ENCODE measurements around the gene DLL4. TPM values are rescaled to one million over a fixed set of nuclear protein-coding genes. Genes with fewer than 3 reads are reported as not detected.

The DLL4 gene
- total RNA-seq, 2 donors from 2014 or later, result 0.20 to 0.64 TPM

DNA sequence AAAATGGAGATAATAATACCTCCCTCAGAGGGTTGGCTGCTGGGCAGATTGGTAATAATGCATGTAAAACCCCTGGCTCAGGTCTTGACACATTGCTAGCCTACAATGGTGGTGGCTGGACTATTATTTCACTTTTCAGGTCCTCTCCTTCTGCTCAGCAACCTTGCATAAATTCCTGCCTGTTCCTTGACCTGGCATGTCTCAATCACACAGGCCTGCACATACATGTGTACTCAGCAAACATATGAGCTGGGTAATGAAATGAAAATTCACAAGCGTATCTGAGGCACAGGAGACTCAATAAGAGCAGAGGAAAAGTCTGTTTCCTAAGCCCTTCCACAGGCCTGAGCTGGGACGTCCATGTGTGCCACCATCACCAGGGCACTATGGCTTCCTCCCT lies 17.4 kb upstream of the DLL4 start:
- no peak overlapping the region for H3K4me3 ChIP-seq (ENCODE audit: low read length)
- H3K4me1 ChIP-seq (ENCODE audit: control insufficient read depth, insufficient read depth, low read length), result peaks cover 5% of the 10 kb centered on the region
- no peaks in the 10 kb centered on the region for H3K9me3 ChIP-seq (ENCODE audit: control insufficient read depth, low read length)
- Mint-ChIP-seq H3K27me3 (ENCODE audit: insufficient read depth) (peaks cover 10% of the 10 kb centered on the region), H3K9me3 (no peaks in the 10 kb centered on the region), H3K36me3 (ENCODE audit: low read depth) (no peaks in the 10 kb centered on the region), H3K4me3 (no peak overlapping the region), H3K4me1 (peaks cover 9% of the 10 kb centered on the region), H3K27ac (no peak overlapping the region)
- H3K27me3 ChIP-seq (ENCODE audit: control insufficient read depth, insufficient read depth, low read length, poor library complexity, severe bottlenecking), result peaks cover 4% of the 10 kb centered on the region
- no peak for DNase-seq
- TF ChIP-seq, protein P1, sequence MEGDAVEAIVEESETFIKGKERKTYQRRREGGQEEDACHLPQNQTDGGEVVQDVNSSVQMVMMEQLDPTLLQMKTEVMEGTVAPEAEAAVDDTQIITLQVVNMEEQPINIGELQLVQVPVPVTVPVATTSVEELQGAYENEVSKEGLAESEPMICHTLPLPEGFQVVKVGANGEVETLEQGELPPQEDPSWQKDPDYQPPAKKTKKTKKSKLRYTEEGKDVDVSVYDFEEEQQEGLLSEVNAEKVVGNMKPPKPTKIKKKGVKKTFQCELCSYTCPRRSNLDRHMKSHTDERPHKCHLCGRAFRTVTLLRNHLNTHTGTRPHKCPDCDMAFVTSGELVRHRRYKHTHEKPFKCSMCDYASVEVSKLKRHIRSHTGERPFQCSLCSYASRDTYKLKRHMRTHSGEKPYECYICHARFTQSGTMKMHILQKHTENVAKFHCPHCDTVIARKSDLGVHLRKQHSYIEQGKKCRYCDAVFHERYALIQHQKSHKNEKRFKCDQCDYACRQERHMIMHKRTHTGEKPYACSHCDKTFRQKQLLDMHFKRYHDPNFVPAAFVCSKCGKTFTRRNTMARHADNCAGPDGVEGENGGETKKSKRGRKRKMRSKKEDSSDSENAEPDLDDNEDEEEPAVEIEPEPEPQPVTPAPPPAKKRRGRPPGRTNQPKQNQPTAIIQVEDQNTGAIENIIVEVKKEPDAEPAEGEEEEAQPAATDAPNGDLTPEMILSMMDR (conservative IDR thresholded peaks at IDR 0.05), result no peak
- 90 to 100% methylated on average over 1 to 2 of the region's 2 CpGs for WGBS, 2 experiments (ENCODE audit: insufficient coverage in 1 of 2, insufficient read length in 1 of 2)
- no peak overlapping the region for H3K9ac ChIP-seq (ENCODE audit: extremely low read depth, low read length, poor library complexity, severe bottlenecking)
- no peaks in the 10 kb centered on the region for H3K36me3 ChIP-seq (ENCODE audit: control insufficient read depth, insufficient read depth, low read length)
- H3K27ac ChIP-seq (ENCODE audit: low read depth, low read length), result no peak overlapping the region

DNA sequence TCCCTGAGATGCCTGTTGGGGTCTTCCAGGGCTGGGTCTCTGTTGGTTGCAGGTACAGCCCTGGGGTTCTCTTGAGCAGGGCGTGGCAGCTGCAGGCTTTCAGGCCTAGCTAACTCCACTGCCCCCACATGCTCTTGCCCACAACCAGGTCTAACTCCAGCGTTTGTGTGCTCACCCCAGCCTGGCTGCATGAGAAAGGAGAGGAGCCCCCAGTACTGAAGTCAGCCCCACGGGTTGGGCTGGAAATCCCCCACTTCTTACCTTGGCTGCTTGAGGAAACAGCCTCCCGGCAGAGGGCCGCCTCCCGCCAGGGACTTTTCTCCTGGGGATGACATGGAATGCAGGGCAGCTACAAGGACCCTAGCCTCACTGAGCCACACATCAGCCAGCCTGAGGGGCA lies 16.7 kb upstream of the DLL4 start:
- Histone ChIP-seq H3K9ac (ENCODE audit: extremely low read depth, low read length, poor library complexity, severe bottlenecking) (no peak overlapping the region), H3K27me3 (ENCODE audit: control insufficient read depth, insufficient read depth, low read length, poor library complexity, severe bottlenecking) (peaks cover 11% of the 10 kb centered on the region), H3K27ac (ENCODE audit: low read depth, low read length) (no peak overlapping the region), H3K36me3 (ENCODE audit: control insufficient read depth, insufficient read depth, low read length) (no peaks in the 10 kb centered on the region), H3K4me3 (ENCODE audit: low read length) (no peak overlapping the region), H3K4me1 (ENCODE audit: control insufficient read depth, insufficient read depth, low read length) (peaks cover 5% of the 10 kb centered on the region), H3K9me3 (ENCODE audit: control insufficient read depth, low read length) (no peaks in the 10 kb centered on the region)
- peaks cover 9% of the 10 kb centered on the region for H3K4me1 Mint-ChIP-seq
- H3K36me3 Mint-ChIP-seq (ENCODE audit: low read depth), result no peaks in the 10 kb centered on the region
- 84 to 85% methylated on average over 3 to 6 of the region's 6 CpGs for WGBS, 2 experiments (ENCODE audit: insufficient coverage in 1 of 2, insufficient read length in 1 of 2)
- no peak for DNase-seq
- H3K9me3 Mint-ChIP-seq, result no peaks in the 10 kb centered on the region
- TF ChIP-seq, protein P1 (conservative IDR thresholded peaks at IDR 0.05), result no peak
- peaks cover 15% of the 10 kb centered on the region for H3K27me3 Mint-ChIP-seq (ENCODE audit: insufficient read depth)
- no peak overlapping the region for H3K27ac Mint-ChIP-seq
- H3K4me3 Mint-ChIP-seq, result no peak overlapping the region

DNA sequence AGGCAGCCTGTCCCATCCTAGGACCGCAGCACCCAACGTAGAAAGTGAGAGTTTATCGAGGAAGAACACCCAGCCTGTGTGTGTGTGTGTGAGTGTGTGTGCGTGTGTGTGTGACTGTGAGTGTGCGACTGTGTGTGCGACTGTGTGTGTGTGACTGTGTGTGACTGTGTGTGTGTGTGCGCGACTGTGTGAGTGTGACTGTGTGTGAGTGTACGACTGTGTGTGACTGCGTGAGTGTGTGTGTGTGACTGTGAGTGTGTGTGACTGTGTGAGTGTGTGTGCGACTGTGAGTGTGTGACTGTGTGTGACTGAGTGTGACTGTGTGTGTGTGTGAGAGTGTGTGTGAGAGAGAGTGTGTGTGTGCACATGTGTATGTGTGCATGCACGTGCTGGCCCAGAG lies 15.1 kb upstream of the DLL4 start:
- Histone ChIP-seq H3K4me3 (ENCODE audit: low read length) (no peak overlapping the region), H3K9me3 (ENCODE audit: control insufficient read depth, low read length) (no peaks in the 10 kb centered on the region), H3K27ac (ENCODE audit: low read depth, low read length) (no peak overlapping the region), H3K9ac (ENCODE audit: extremely low read depth, low read length, poor library complexity, severe bottlenecking) (no peak overlapping the region), H3K4me1 (ENCODE audit: control insufficient read depth, insufficient read depth, low read length) (peaks cover 5% of the 10 kb centered on the region), H3K36me3 (ENCODE audit: control insufficient read depth, insufficient read depth, low read length) (no peaks in the 10 kb centered on the region), H3K27me3 (ENCODE audit: control insufficient read depth, insufficient read depth, low read length, poor library complexity, severe bottlenecking) (peaks cover 12% of the 10 kb centered on the region)
- Mint-ChIP-seq H3K36me3 (ENCODE audit: low read depth) (no peaks in the 10 kb centered on the region), H3K4me1 (peaks cover 9% of the 10 kb centered on the region), H3K4me3 (no peak overlapping the region), H3K27me3 (ENCODE audit: insufficient read depth) (peaks cover 27% of the 10 kb centered on the region), H3K9me3 (no peaks in the 10 kb centered on the region), H3K27ac (no peak overlapping the region)
- no peak for DNase-seq
- TF ChIP-seq, protein P1 (conservative IDR thresholded peaks at IDR 0.05), result no peak
- WGBS, 2 experiments (ENCODE audit: insufficient coverage in 1 of 2, insufficient read length in 1 of 2), result 93 to 98% methylated on average over 10 to 12 of the region's 12 CpGs
